Common myeloid progenitor, CD34-positive (primary cell): ENCODE data around the gene CPS1.

Experiments
- CTCF ChIA-PET: fragments of 350-600 bp; sonication (Branson Sonifier 250); formaldehyde crosslinking; loops from one replicate; lab custom pipeline; 2021; ENCODE audit warnings: antibody characterized with exemption; lab: Charles Lee
- POLR2A ChIA-PET: fragments of 350-600 bp; sonication (Branson Sonifier 250); formaldehyde crosslinking; loops from one replicate; lab custom pipeline; 2021; ENCODE audit warnings: antibody characterized with exemption; lab: Charles Lee
- DNase-seq, 3 donors: peaks; one replicate each; pipeline versions ENCODE4 v3.0.0 to v3.0.0-alpha.2; 2013
- H3K27ac ChIP-seq, 2 experiments: 1 replicate in 1 of 2; 2 replicates in 1 of 2; pipeline ENCODE4 v1.7.0; 2013; ENCODE audit warnings: inconsistent platforms in 2 of 2, low read length in 2 of 2, mild to moderate bottlenecking in 2 of 2, low read depth in 1 of 2, moderate library complexity in 1 of 2; ENCODE audit not compliant: severe bottlenecking in 2 of 2, insufficient read depth in 1 of 2, poor library complexity in 1 of 2
- H3K27me3 ChIP-seq, 5 experiments: replicated peaks in 2 of 5; 1 replicate in 3 of 5; 2 replicates in 2 of 5; pipeline versions ENCODE4 v1.6.1 to v1.7.0; 2013; ENCODE audit warnings: low read length in 4 of 5, mild to moderate bottlenecking in 2 of 5, moderate library complexity in 2 of 5, inconsistent platforms in 1 of 5; ENCODE audit not compliant: insufficient read depth in 5 of 5, control insufficient read depth in 4 of 5
- H3K36me3 ChIP-seq, 4 experiments: 1 replicate in 2 of 4; 2 replicates in 2 of 4; pipeline versions ENCODE4 v1.6.1 to v1.7.0; 2013; ENCODE audit warnings: low read length in 3 of 4, control low read depth in 1 of 4, mild to moderate bottlenecking in 1 of 4; ENCODE audit not compliant: control insufficient read depth in 4 of 4, insufficient read depth in 4 of 4
- H3K4me1 ChIP-seq, 4 experiments: 1 replicate in 3 of 4; 2 replicates in 1 of 4; pipeline versions ENCODE4 v1.6.1 to v1.7.1; 2013; ENCODE audit warnings: low read length in 3 of 4, mild to moderate bottlenecking in 3 of 4, control low read depth in 1 of 4, inconsistent platforms in 1 of 4, moderate library complexity in 1 of 4; ENCODE audit not compliant: control insufficient read depth in 4 of 4, insufficient read depth in 4 of 4; ENCODE audit errors: control extremely low read depth in 1 of 4
- H3K4me3 ChIP-seq, 7 experiments: 1 replicate in 4 of 7; 2 replicates in 3 of 7; pipeline versions ENCODE4 v1.5.1 to v1.7.0; 2013; ENCODE audit warnings: mild to moderate bottlenecking in 7 of 7, low read length in 6 of 7, moderate library complexity in 6 of 7, inconsistent platforms in 2 of 7, low read depth in 2 of 7, control low read depth in 1 of 7; ENCODE audit not compliant: insufficient read depth in 4 of 7, control insufficient read depth in 1 of 7; ENCODE audit errors: extremely low read depth in 1 of 7
- H3K9me3 ChIP-seq, 5 experiments: 1 replicate in 4 of 5; 2 replicates in 1 of 5; pipeline versions ENCODE4 v1.6.1 to v1.7.1; 2013; ENCODE audit warnings: low read length in 4 of 5, mild to moderate bottlenecking in 2 of 5, inconsistent platforms in 1 of 5, low read depth in 1 of 5, moderate library complexity in 1 of 5; ENCODE audit not compliant: control insufficient read depth in 4 of 5, insufficient read depth in 2 of 5; ENCODE audit errors: control extremely low read depth in 1 of 5
- WGBS: methylation state at CpG from one replicate; pipeline ENCODE4 v1.1.5; 2013; ENCODE audit not compliant: insufficient coverage; 5-methylcytosine and 5-hydroxymethylcytosine counted together

The CPS1 gene

GRCh38 chr2:210539035-210539434 is 17.4 kb upstream of the CPS1 start:
- ChIA-PET CTCF (no interaction called here), POLR2A (no interaction called here)
- no peak for DNase-seq
- Histone ChIP-seq H3K4me1 (no peaks in the 10 kb centered on the region), H3K27ac (no peak overlapping the region), H3K4me3 (no peak overlapping the region), H3K27me3 (peaks cover 0 to 2% (median 0%) of the 10 kb centered on the region in 5 experiments), H3K9me3 (no peaks in the 10 kb centered on the region), H3K36me3 (no peaks in the 10 kb centered on the region)
- WGBS, result 100% methylated on average over 1 of the region's 2 CpGs

DNA sequence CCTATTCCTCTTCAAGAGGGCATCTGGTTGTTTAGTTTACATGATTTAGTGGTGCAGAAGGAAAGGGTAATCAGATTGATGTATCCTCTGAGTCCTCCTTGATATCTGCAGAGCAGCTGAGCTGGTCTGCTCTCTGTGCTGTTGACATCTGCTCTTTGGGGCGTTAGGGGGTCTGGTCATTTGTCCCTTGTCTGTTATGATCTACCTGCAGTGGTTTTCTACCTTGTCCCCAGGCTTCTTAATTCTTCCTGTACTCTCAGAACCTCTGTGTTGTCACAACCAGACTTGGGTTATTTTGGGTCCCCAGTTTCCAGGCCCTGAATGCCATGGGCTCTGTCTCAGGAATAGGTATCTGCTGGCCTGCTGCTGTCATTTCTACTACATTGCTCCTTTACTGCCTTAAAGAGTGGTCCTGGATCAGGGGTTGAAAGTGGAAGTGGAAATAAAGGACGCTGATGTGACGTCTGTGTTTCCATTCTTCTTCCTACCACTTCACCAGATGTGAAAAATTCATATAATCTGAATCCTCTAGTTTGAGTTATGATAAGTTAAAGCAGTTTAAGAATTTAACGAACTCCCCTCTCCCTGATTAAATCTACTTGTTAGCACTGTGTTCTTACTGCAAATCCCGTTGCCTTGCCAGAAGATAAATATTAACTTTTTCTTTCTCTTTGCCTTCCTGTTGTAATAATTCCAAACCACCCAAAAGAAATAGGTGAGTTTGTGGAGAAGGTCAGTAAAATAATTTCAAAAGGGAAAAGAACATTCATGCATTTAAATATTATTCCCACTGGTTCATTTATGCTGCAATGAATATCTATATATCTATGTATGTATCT is 16.6 kb upstream of the CPS1 start:
- no peak overlapping the region for H3K4me3 ChIP-seq
- DNase-seq, result no peak
- WGBS, result 90% methylated on average over 1 of the region's 5 CpGs
- ChIA-PET CTCF (no interaction called here), POLR2A (no interaction called here)
- H3K4me1 ChIP-seq, result no peaks in the 10 kb centered on the region
- H3K9me3 ChIP-seq, result no peaks in the 10 kb centered on the region
- peaks cover 0 to 2% (median 0%) of the 10 kb centered on the region in 5 experiments for H3K27me3 ChIP-seq
- no peaks in the 10 kb centered on the region for H3K36me3 ChIP-seq
- no peak overlapping the region for H3K27ac ChIP-seq

GRCh38 chr2:210540471-210540870 is 15.9 kb upstream of the CPS1 start:
- Histone ChIP-seq H3K27me3 (peaks cover 0 to 2% (median 0%) of the 10 kb centered on the region in 5 experiments), H3K9me3 (no peaks in the 10 kb centered on the region), H3K4me3 (no peak overlapping the region), H3K4me1 (no peaks in the 10 kb centered on the region), H3K27ac (no peak overlapping the region), H3K36me3 (no peaks in the 10 kb centered on the region)
- WGBS, result no CpG with 5 or more reads among the region's 4 CpGs
- ChIA-PET POLR2A (no interaction called here), CTCF (no interaction called here)
- no peak for DNase-seq

DNA sequence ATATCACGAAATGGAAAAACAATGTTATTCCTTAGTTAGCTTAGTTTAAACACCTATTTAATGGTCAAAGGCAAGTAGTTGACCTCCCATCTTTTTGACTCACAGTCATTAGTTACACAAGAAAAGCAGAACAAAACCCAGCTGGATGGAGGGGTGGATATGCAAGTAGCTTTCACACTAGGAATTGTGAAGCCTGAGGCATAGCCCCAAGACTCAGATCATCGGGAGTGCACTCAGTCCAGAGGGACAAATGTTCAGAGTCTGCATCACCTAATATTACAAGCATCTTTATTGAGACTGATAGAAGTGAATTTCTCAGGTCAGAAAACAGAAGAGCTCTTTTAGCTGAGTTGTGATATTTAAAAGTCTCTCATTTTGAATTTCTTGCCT is 15.5 kb upstream of the CPS1 start:
- no peaks in the 10 kb centered on the region for H3K36me3 ChIP-seq
- no peaks in the 10 kb centered on the region for H3K9me3 ChIP-seq
- POLR2A ChIA-PET, result no interaction called here
- WGBS, result no CpG with 5 or more reads among the region's 2 CpGs
- no peak for DNase-seq
- H3K4me1 ChIP-seq, result no peaks in the 10 kb centered on the region
- CTCF ChIA-PET, result no interaction called here
- no peak overlapping the region for H3K4me3 ChIP-seq
- no peak overlapping the region for H3K27ac ChIP-seq
- peaks cover 0 to 2% (median 0%) of the 10 kb centered on the region in 5 experiments for H3K27me3 ChIP-seq

DNA sequence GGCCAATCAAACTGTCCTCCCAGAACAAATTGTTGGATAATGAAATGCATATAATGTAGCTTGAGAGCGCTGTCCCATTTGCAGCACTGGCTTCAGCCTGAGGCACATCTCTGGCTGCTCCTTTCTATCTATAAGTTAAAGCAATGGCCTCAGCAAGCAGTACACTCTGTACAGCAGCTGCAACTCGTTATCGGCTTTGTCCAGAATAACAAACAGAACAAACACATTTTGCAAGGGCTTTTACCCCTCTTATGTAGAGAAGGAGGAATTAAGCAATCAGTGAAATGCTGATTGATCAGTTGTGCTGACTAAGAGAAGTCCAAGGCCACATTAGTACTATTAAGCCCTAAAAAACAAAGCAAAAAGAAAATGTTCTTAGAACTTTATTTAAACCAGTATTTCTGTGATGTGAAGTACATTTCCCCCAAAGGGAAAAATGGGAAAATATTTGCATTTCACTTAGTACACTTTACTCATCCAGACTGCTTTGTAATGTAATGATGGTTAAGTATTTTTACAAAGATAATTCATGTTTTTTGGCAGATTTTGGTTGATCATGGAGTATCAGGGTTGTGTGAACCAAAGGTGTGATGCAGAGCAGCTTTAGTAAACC is 15.0 kb upstream of the CPS1 start:
- ChIA-PET CTCF (no interaction called here), POLR2A (no interaction called here)
- WGBS, result 100% methylated on average over 1 of the region's 3 CpGs
- H3K36me3 ChIP-seq, result no peaks in the 10 kb centered on the region
- DNase-seq, result no peak
- no peaks in the 10 kb centered on the region for H3K9me3 ChIP-seq
- no peaks in the 10 kb centered on the region for H3K4me1 ChIP-seq
- H3K27ac ChIP-seq, result no peak overlapping the region
- H3K27me3 ChIP-seq, result peaks cover 0 to 2% (median 0%) of the 10 kb centered on the region in 5 experiments
- H3K4me3 ChIP-seq, result no peak overlapping the region

DNA sequence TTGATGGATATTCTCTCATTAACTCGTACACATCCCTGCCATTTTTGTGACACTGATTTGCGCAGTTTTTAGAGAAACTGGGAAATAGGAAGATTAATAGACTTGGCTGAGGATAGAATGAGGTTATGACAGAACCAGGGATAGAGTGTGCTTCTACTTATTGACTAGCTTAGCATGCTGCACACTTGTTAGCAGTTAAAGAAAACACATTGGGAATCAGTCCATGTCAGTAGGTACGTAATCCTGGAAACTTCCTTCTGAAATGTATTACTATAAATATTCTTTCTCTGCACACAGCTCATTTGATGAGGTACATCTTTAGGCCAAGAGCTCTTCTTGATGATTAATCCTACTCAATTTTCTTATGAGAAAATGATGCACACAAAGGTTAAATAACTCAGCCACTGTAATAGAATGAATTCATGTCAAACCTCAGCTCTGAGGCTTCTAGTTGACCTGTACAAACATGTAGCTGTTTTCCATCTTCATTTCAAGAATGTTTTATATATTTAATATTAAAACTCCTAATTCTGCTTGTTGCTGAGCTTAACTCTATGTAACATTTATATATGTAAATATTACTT is 12.3 kb upstream of the CPS1 start:
- 83% methylated on average over 1 of the region's 3 CpGs for WGBS
- Histone ChIP-seq H3K36me3 (no peaks in the 10 kb centered on the region), H3K27ac (no peak overlapping the region), H3K27me3 (peaks cover 0 to 2% (median 0%) of the 10 kb centered on the region in 5 experiments), H3K4me1 (no peaks in the 10 kb centered on the region), H3K4me3 (no peak overlapping the region), H3K9me3 (no peaks in the 10 kb centered on the region)
- ChIA-PET POLR2A (no interaction called here), CTCF (no interaction called here)
- no peak for DNase-seq

DNA sequence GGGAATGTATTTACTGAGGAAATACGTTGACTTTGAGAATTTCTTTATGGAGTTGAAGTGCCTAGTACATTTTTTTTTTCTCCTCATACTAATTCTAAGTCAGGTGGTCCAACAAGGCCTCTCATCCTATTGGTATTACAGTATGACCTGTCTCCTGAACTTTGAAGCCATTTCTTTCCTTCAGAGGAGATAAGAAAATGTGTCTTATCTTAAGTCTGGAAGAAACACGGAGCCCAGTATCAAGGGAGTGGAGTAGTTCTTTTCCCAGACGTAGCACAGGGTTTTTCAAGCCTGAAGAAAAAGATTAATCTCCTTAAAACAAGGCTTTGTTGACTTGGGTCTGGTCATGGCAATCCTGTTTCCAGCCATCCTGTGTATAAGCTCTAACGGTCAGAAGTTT is 11.6 kb upstream of the CPS1 start:
- Histone ChIP-seq H3K36me3 (no peaks in the 10 kb centered on the region), H3K4me1 (no peaks in the 10 kb centered on the region), H3K4me3 (no peak overlapping the region), H3K9me3 (no peaks in the 10 kb centered on the region), H3K27me3 (peaks cover 0 to under 1% (median 0%) of the 10 kb centered on the region in 5 experiments), H3K27ac (no peak overlapping the region)
- 96% methylated on average over 3 of the region's 4 CpGs for WGBS
- no peak for DNase-seq
- CTCF ChIA-PET, result interaction anchor here (1.0 kb wide), 1 partner anchor 16 kb away, joined by 3 read pairs; no protein-coding TSS in a partner anchor
- POLR2A ChIA-PET, result no interaction called here
